Measurements from ENCODE around the gene TRIM33.

- TF ChIP-seq, protein P1, sequence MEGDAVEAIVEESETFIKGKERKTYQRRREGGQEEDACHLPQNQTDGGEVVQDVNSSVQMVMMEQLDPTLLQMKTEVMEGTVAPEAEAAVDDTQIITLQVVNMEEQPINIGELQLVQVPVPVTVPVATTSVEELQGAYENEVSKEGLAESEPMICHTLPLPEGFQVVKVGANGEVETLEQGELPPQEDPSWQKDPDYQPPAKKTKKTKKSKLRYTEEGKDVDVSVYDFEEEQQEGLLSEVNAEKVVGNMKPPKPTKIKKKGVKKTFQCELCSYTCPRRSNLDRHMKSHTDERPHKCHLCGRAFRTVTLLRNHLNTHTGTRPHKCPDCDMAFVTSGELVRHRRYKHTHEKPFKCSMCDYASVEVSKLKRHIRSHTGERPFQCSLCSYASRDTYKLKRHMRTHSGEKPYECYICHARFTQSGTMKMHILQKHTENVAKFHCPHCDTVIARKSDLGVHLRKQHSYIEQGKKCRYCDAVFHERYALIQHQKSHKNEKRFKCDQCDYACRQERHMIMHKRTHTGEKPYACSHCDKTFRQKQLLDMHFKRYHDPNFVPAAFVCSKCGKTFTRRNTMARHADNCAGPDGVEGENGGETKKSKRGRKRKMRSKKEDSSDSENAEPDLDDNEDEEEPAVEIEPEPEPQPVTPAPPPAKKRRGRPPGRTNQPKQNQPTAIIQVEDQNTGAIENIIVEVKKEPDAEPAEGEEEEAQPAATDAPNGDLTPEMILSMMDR (conservative IDR thresholded peaks at IDR 0.05; ENCODE audit: low read depth in 2 of 2) = no peak
- TF ChIP-seq CREB1 (CRISPR knock-in tag; IDR thresholded peaks at IDR 0.05; ENCODE audit: low read depth) = no peak
- no peak for TF ChIP-seq REST (IDR thresholded peaks at IDR 0.05; ENCODE audit: unreplicated experiment)
- no peak for TF ChIP-seq EZH2phosphoT487 (IDR thresholded peaks at IDR 0.05; ENCODE audit: unreplicated experiment)
- no peak for TF ChIP-seq EZH2 (IDR thresholded peaks at IDR 0.05; ENCODE audit: low read depth, unreplicated experiment)
- TF ChIP-seq ZNF114 (CRISPR knock-in tag; IDR thresholded peaks at IDR 0.05) = no peak
- no peak for TF ChIP-seq NANOG (IDR thresholded peaks at IDR 0.05; ENCODE audit: borderline replicate concordance)
- TF ChIP-seq, protein P2, sequence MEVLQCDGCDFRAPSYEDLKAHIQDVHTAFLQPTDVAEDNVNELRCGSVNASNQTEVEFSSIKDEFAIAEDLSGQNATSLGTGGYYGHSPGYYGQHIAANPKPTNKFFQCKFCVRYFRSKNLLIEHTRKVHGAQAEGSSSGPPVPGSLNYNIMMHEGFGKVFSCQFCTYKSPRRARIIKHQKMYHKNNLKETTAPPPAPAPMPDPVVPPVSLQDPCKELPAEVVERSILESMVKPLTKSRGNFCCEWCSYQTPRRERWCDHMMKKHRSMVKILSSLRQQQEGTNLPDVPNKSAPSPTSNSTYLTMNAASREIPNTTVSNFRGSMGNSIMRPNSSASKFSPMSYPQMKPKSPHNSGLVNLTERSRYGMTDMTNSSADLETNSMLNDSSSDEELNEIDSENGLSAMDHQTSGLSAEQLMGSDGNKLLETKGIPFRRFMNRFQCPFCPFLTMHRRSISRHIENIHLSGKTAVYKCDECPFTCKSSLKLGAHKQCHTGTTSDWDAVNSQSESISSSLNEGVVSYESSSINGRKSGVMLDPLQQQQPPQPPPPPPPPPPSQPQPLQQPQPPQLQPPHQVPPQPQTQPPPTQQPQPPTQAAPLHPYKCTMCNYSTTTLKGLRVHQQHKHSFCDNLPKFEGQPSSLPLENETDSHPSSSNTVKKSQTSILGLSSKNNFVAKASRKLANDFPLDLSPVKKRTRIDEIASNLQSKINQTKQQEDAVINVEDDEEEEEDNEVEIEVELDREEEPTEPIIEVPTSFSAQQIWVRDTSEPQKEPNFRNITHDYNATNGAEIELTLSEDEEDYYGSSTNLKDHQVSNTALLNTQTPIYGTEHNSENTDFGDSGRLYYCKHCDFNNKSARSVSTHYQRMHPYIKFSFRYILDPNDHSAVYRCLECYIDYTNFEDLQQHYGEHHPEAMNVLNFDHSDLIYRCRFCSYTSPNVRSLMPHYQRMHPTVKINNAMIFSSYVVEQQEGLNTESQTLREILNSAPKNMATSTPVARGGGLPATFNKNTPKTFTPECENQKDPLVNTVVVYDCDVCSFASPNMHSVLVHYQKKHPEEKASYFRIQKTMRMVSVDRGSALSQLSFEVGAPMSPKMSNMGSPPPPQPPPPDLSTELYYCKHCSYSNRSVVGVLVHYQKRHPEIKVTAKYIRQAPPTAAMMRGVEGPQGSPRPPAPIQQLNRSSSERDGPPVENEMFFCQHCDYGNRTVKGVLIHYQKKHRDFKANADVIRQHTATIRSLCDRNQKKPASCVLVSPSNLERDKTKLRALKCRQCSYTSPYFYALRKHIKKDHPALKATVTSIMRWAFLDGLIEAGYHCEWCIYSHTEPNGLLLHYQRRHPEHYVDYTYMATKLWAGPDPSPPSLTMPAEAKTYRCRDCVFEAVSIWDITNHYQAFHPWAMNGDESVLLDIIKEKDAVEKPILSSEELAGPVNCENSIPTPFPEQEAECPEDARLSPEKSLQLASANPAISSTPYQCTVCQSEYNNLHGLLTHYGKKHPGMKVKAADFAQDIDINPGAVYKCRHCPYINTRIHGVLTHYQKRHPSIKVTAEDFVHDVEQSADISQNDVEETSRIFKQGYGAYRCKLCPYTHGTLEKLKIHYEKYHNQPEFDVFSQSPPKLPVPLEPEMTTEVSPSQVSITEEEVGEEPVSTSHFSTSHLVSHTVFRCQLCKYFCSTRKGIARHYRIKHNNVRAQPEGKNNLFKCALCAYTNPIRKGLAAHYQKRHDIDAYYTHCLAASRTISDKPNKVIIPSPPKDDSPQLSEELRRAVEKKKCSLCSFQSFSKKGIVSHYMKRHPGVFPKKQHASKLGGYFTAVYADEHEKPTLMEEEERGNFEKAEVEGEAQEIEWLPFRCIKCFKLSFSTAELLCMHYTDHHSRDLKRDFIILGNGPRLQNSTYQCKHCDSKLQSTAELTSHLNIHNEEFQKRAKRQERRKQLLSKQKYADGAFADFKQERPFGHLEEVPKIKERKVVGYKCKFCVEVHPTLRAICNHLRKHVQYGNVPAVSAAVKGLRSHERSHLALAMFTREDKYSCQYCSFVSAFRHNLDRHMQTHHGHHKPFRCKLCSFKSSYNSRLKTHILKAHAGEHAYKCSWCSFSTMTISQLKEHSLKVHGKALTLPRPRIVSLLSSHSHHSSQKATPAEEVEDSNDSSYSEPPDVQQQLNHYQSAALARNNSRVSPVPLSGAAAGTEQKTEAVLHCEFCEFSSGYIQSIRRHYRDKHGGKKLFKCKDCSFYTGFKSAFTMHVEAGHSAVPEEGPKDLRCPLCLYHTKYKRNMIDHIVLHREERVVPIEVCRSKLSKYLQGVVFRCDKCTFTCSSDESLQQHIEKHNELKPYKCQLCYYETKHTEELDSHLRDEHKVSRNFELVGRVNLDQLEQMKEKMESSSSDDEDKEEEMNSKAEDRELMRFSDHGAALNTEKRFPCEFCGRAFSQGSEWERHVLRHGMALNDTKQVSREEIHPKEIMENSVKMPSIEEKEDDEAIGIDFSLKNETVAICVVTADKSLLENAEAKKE (CRISPR knock-in tag; IDR thresholded peaks at IDR 0.05) = no peak
- no peak for TF ChIP-seq JUNB (IDR thresholded peaks at IDR 0.05; ENCODE audit: unreplicated experiment)
- no peak for TF ChIP-seq POLR2AphosphoS5 (IDR thresholded peaks at IDR 0.05; ENCODE audit: low read depth)
- no peak for TF ChIP-seq ETS1 (IDR thresholded peaks at IDR 0.05)
- TF ChIP-seq ZNF331 (CRISPR knock-in tag; IDR thresholded peaks at IDR 0.05; ENCODE audit: low read depth) = no peak
- TF ChIP-seq STAT1 (IDR thresholded peaks at IDR 0.05; ENCODE audit: unreplicated experiment) = no peak
Observed at GRCh38 chr1:114379987-114380386, 131.0 kb downstream of the TRIM33 start.

Data from GM23338 (cell line).